ENCODE results near the gene SELENOT.
"Not testable (repeated sequence)": the region's sequence is repeated elsewhere in the genome, so short reads cannot be mapped to it uniquely, and the experiment has no call there.

The SELENOT gene

GRCh38 chr3:150609988-150610387 lies 6.9 kb downstream of the SELENOT start:
- FAIRE-seq, result no peak

- FAIRE-seq, result no peak
Observed at GRCh38 chr3:150610785-150611184, 7.7 kb downstream of the SELENOT start.

- no peak for FAIRE-seq
Observed at GRCh38 chr3:150611666-150612065, 8.5 kb downstream of the SELENOT start.

GRCh38 chr3:150612494-150612893 lies 9.4 kb downstream of the SELENOT start:
- FAIRE-seq, result no peak

GRCh38 chr3:150613034-150613433 lies 9.9 kb downstream of the SELENOT start:
- no peak for FAIRE-seq

DNA sequence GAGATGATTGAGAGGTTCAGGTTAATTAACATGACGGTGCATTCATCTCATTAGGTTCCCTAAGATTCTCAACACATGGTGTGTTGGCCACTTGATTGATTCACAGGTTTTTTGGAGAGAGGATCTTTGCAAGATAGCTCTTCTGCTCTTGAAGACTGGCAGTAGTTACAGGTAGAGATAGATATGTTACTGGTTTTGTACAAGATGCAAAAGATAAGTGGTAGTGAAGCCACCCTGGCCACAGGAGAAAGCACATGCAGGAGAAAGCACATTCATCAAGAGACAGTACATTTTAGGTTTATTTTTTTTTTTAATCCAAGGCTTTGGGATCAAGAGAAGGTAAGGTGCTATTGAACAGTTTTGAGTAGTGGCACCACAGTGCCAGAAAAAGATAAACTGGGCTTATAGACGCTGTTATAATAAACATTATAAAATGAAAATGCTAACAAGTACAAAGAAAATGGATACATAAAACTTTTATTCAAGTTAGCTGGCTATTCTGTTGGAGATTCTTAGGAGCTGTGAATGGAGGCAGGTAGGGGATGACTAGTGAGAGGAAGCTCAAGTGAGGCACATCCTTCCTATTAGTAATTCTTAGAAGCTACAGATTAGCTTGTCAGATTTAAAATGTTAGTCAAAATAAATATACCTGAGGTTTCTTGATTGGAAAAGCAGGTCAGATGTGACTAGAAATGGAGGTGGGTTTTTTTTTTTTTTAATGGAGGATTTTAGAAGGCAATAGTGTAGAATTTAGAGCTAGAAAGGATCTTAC lies 10.8 kb downstream of the SELENOT start:
- FAIRE-seq, result no peak

DNA sequence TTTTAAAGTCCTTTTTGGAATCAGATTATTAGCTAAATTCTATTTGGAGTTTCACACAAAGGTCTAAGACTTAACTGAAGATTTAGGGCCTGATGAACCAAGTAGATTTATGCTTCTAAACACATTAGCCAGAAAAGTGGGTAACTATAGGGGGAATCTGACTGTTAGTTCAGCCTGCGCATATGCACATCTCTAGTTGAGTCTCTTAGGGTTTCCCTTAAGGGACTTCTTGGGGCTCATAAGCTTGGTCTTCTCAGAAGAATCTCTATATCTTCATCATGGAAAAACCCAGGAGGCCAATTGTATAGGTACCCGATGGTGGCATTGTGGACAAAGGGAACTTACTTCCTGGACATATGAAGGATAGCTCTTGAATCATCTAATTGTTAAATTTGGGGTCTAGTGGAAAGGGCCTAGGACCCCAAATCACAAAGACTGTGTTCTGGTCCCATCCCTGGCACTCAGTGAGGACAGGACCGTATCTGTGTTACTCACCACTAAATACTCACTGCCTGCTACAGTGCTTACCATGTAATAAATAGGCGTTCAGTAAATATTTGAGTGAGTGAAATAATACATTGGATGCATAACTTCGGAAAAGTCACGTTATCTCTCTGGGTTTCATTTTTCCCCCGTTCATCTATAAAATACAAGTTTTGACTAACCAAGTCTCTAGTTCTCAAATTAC lies 17.0 kb downstream of the SELENOT start:
- no peak for FAIRE-seq

DNA sequence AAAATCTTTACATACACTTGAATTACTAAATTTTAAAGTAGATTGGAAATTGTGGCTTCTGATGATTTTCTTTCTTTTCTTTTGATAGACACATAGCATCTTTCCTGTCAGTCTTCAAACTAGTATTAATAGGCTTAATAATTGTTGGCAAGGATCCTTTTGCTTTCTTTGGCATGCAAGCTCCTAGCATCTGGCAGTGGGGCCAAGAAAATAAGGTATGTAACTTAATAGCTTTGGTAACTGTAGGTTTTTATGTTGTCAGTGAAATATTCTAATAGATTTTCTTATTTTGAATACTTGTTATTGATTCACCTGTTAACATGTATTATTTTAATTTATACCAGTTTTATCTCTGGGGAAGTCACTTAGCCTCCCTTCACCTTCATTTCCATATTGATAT lies 19.8 kb downstream of the SELENOT start:
- FAIRE-seq, result not testable (repeated sequence)

- FAIRE-seq, result no peak
Observed at GRCh38 chr3:150623945-150624344, 20.8 kb downstream of the SELENOT start.

DNA sequence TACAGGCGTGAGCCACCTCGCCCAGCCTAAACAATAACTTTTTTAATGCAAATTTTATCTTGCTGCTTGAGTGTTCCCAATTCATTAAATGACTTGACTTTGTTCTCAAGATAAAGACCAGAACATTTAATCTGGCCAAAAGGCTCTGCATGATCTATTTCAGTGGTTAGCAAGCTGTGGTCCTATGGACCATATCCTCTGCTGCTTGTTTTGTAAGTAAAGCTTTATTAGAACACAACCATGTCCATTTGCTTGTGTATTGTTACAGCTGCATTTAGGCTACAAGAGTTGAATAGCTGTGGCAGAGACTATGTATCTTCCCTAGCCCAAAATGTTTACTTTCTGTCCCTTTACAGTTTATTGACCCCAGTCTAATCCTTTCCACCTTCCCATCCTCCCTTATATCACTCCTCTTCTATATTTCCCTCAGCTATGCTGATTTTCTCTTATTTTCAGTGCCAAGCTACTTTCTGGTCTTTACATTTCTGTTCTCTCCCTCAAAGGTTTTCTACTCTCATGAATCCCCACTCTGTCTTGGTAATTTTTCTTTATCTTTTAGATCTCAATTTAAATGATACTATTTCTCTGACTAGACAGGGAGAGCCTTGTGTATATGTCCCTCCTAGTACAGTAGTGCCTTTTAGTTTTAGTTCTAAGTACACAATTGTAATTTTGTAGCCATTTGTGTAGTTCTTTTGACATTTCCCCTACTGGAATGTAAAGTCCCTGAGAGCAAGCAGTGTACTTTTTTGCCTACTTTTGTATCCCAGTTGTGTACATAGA lies 23.2 kb downstream of the SELENOT start:
- FAIRE-seq, result no peak

GRCh38 chr3:150627557-150627956 lies 24.4 kb downstream of the SELENOT start:
- no peak for FAIRE-seq

GRCh38 chr3:150631515-150632221 lies 28.5 kb downstream of the SELENOT start:
- no peak for FAIRE-seq

GRCh38 chr3:150635076-150635475 lies 32.0 kb downstream of the SELENOT start:
- FAIRE-seq, result no peak

DNA sequence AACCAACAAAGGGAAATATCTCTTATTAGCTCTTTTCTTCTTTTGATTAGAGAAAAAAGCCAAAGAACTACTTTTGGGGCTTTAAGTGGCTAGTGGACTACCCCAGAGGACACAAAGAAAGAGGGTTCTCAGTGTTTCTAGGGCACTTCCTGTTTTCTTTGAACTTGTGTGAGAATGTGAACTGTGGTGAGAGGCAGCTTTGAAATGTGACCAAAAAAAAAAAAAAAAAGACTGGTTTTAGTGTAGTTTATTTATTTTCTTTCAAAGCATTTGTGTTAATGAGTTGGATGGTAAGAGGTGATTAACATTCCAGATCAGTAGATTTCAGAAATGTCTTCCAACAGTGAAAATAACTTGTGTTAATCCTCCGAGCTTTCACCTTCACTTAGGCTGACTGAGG lies 32.4 kb downstream of the SELENOT start:
- FAIRE-seq, result no peak

GRCh38 chr3:150636258-150636657 lies 33.1 kb downstream of the SELENOT start:
- FAIRE-seq, result no peak

DNA sequence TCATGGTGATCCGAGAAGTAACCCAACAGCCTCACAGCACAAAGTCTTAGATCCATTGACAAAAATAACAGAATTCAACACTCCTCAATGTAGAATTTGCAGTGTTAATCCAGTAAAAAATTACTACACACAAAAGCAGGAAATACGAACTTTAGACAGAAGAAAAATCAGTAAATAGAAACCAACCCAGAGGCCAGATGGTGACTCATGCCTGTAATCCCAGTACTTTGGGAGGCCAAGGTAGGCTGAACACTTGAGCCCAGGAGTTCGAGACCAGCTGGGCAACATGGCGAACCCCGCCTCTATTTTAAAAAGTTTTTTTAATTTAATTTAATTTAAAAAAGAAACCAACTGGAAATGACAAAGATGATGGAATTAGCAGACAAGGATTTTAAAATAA lies 36.1 kb downstream of the SELENOT start:
- FAIRE-seq, result no peak

GRCh38 chr3:150640256-150640655 lies 37.1 kb downstream of the SELENOT start:
- FAIRE-seq, result no peak

DNA sequence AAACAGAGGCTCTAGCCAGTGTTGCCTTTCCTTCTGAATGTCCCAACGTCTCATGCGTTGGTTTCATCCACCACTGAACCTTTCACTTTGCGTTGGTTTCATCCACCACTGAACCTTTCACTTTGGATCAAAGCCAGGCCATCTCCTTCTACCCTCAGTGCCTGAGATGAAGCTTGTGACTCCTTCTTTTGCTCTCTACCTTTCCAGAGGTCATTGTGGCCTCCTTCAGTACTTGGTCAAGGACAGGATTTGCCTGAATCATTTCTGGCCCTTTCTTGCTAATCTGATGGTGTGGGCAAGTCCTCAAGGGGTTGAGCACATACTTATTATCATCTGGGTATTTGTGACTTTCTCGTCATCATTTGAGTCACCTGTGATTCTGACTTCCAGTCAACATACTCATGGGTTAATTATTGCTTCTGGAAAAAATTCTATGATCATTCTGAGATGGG lies 50.0 kb downstream of the SELENOT start:
- FAIRE-seq, result no peak

DNA sequence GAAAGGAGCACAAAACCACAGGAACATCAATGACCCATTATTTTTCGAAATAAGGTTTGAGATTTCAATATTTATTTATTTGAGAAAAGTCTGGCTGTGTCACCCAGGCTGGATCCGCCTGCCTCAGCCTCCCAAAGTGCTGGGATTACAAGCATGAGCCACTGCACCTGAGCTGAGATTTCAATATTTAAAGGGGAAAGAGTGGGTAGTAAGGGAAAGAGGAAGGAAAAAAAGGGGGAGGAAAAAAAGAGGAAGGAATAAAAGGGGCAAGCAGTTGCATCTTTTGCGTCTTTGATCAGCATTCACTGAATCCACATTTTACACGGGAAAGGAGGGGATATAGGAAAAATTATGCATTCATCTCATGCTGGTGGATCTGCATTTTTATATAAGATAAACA lies 53.2 kb downstream of the SELENOT start:
- no peak for FAIRE-seq

- no peak for FAIRE-seq
Observed at GRCh38 chr3:150662410-150663200, 59.5 kb downstream of the SELENOT start.

DNA sequence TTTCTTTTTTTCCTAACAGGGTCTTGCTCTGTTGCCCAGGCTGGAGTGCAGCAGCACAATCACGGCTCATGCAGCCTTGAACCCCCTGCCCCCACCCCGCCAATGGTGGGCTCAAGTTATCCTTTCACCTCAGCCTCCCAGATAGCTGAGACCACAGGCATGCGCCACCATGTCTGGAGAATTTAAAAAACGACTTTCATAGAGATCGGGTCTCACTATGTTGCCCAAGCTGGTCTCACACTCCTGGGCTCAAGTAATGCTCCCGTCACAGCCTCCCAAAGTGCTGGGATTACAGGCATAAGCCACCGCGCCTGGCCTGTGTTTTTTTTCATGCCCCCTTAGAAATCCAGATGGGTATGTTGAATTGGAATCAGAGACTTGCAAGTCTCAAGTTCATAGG lies 60.3 kb downstream of the SELENOT start:
- no peak for FAIRE-seq

DNA sequence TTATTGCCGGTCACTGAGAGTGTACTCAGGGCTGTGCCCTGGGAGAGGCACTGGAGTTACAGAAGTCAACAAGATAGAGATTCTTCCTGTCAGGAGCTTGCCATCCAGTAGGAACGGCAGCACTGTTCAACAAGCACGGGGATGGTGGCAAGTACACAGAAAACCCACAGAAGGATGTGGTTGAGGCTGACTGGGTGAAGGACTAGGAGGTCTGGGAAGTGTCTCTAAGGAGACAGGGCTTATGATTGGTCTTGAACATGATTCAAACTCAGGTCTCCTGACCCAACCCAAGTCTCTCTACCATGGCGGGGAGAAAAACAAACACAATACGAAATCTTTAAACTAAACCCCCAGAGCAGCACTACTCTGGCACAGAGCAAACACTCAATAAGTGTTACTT lies 63.0 kb downstream of the SELENOT start:
- FAIRE-seq, result no peak
